C4-2B (cell line): Measurements from ENCODE around the gene PTPRN2.
"Not testable (repeated sequence)": the region's sequence is repeated elsewhere in the genome, so short reads cannot be mapped to it uniquely, and the experiment has no call there.

Experiments
- H3K27ac ChIP-seq: fragments of 450-650 bp; 2 replicates; pipeline ENCODE4 v1.5.1; 2017
- ZFX ChIP-seq: fragments of 450-650 bp; IDR thresholded peaks from 2 replicates; pipeline ENCODE4 v1.6.1; 2017
- TF ChIP-seq, protein P1 (sequence below): fragments of 450-650 bp; conservative IDR thresholded peaks from 2 replicates; pipeline ENCODE4 v1.5.1; 2017; ENCODE audit warnings: mild to moderate bottlenecking

PTPRN2 gene

DNA sequence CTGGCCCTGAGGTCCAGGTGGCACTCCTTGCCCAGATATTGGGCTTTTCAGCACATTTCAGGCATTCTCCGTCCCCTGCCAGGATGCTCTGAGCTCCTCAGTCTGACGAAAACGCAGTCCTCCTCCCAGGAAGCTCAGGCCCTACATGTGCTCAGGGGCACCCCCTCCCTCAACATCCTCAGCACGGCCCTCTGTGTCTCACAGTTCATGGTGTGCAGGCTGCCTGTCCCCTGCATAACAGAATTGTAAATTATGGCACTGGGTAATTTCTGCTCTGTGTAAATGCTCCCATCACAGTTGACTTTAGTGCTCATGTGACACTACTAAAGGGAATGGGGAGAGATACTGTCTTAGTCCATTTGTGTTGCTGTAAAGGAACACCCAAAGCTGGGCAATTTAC lies 687.1 kb downstream of the PTPRN2 start:
- no peak overlapping the region for H3K27ac ChIP-seq
- no peak for TF ChIP-seq ZFX
- TF ChIP-seq, protein P1, sequence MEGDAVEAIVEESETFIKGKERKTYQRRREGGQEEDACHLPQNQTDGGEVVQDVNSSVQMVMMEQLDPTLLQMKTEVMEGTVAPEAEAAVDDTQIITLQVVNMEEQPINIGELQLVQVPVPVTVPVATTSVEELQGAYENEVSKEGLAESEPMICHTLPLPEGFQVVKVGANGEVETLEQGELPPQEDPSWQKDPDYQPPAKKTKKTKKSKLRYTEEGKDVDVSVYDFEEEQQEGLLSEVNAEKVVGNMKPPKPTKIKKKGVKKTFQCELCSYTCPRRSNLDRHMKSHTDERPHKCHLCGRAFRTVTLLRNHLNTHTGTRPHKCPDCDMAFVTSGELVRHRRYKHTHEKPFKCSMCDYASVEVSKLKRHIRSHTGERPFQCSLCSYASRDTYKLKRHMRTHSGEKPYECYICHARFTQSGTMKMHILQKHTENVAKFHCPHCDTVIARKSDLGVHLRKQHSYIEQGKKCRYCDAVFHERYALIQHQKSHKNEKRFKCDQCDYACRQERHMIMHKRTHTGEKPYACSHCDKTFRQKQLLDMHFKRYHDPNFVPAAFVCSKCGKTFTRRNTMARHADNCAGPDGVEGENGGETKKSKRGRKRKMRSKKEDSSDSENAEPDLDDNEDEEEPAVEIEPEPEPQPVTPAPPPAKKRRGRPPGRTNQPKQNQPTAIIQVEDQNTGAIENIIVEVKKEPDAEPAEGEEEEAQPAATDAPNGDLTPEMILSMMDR = no peak

DNA sequence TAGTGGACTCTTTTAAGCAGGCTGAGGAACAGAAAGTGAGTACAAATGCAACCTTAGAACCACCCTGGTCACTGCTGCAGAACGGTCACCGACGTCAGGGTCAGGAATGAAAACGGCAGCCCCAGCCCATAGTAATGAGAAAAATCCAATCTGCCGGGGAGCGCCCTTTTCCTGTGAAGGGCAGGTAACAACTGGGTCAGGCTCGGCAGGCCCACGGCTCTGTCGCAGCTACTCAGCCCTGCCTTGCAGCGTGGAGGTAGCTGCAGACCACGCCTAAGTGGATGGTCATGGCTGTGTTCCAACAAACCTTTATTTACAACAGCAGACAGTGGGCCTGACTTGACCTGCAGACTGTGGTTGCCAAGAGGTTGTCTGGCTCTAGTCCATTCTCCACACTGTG lies 687.6 kb downstream of the PTPRN2 start:
- TF ChIP-seq, protein P1 = no peak
- no peak for TF ChIP-seq ZFX
- H3K27ac ChIP-seq = no peak overlapping the region

- no peak overlapping the region for H3K27ac ChIP-seq
- TF ChIP-seq, protein P1 = no peak
- TF ChIP-seq ZFX = no peak
Observed at GRCh38 chr7:157898802-157899505, 688.7 kb downstream of the PTPRN2 start.

DNA sequence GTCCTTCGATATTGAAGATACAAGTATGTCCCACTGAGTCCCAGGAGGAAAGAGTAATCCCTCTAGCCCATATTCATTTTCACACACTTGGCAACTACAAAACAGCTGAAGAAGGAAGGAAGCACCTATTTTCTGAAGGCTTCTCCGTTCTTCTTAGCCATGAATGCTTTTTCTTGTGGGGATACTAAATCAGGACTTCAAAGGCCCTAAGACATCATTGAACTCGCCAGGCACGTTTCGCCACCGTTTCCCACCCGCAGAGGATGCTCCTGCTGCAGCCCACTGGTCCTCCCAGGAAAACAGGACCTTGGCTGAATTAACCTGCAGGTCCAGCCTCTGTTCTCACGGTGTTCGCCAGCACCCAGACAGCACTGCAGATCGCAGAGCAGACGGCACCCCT lies 689.4 kb downstream of the PTPRN2 start:
- H3K27ac ChIP-seq = no peak overlapping the region
- no peak for TF ChIP-seq ZFX
- TF ChIP-seq, protein P1 = no peak

GRCh38 chr7:157897681-157898080 lies 689.9 kb downstream of the PTPRN2 start:
- TF ChIP-seq, protein P1 = no peak
- no peak for TF ChIP-seq ZFX
- no peak overlapping the region for H3K27ac ChIP-seq

DNA sequence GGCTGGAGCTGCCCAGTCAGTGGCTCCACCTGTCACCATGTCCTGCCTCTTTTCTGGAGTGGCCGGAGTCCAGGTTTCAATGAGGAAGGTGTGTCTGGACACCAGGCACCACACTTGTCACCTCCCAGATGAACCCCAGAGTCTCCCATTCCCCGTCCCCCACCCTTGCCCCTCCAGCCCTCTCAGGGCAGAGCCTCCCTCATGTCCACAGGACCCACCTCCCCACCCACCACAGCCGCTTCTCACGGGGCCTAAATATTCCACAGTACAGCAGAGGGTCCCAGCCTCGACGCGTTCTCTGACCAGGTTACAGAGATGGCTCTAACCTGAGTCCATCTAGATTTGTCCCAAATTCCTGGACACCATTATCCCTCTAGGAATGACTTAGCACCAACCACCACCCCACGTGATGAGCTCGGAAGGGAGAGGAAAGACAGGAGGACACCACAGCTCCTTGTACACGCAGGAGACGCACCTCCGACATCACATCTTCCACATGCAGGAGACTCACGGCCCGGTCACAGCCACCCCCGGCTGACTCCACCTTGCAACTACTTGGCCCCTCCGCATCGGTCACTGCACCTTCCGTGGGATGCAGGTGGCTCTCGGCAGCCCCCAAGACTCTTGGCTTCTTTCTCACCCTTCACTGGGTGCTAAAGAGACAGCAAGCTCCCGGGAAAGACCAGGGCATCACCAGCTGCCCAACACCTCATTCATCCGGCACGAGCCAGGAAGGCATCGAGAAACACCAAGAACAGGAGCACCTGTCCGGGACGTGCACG lies 690.7 kb downstream of the PTPRN2 start:
- no peak for TF ChIP-seq ZFX

DNA sequence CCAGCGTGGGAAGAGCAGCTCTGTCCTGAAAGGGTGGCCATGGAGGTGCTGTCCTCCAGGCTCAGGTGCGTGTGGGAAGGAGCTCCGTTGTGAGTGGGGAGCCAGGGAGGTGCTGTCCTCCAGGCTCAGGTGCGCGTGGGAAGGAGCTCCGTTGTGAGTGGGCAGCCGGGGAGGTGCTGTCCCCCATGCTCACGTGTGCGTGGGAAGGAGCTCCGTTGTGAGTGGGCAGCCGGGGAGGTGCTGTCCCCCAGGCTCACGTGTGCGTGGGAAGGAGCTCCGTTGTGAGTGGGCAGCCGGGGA lies 691.3 kb downstream of the PTPRN2 start:
- not testable (repeated sequence) for H3K27ac ChIP-seq

More for the DNA sequence above, 690.7 kb downstream of the PTPRN2 start:
- H3K27ac ChIP-seq = no peak overlapping the region

GRCh38 chr7:157895520-157896375 lies 691.9 kb downstream of the PTPRN2 start:
- no peak overlapping the region for H3K27ac ChIP-seq
- TF ChIP-seq, protein P1 = no peak
- TF ChIP-seq ZFX = no peak

DNA sequence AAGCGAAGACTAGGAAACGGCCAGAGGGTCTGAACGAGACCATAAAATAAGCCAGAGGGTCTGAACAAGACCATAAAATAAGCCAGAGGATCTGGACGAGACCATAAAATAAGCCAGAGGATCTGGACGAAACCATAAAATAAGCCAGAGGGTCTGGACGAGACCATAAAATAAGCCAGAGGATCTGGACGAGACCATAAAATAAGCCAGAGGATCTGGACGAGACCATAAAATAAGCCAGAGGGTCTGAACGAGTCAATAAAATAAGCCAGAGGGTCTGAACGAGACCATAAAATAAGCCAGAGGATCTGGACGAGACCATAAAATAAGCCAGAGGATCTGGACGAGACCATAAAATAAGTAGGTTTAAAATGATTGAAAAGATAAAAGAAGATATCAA lies 692.5 kb downstream of the PTPRN2 start:
- not testable (repeated sequence) for H3K27ac ChIP-seq
